HS-5 (cell line): ENCODE results near the gene ADAM33.

Experiments
- DNase-seq: peaks from one replicate; pipeline ENCODE4 v3.0.0-alpha.2; 2012; ENCODE audit warnings: low read depth

ADAM33 gene

GRCh38 chr20:3681931-3682781 lies at the start of gene ADAM33:
TSS of gene ADAM33 (minus strand) at chr20:3682010. CDS start at chr20:3682004, 6 bp downstream.
- no peak for DNase-seq

GRCh38 chr20:3730803-3731672 lies 49.2 kb upstream of the ADAM33 start:
- DNase-seq: no peak

- no peak for DNase-seq
These were observed 48.2 kb upstream of the ADAM33 start for GRCh38 chr20:3729811-3730540.

GRCh38 chr20:3729378-3729777 lies 47.6 kb upstream of the ADAM33 start:
- DNase-seq: no peak

- no peak for DNase-seq
These were observed 47.1 kb upstream of the ADAM33 start for GRCh38 chr20:3728876-3729275.

- no peak for DNase-seq
These were observed 46.5 kb upstream of the ADAM33 start for GRCh38 chr20:3728354-3728753.

- DNase-seq: peak; percentile 25
These were observed 45.7 kb upstream of the ADAM33 start for GRCh38 chr20:3727401-3728021.

- DNase-seq: no peak
These were observed 42.5 kb upstream of the ADAM33 start for GRCh38 chr20:3724356-3724755.

- DNase-seq: no peak
These were observed 41.5 kb upstream of the ADAM33 start for GRCh38 chr20:3723284-3723683.

GRCh38 chr20:3721912-3722311 lies 40.1 kb upstream of the ADAM33 start:
- DNase-seq: no peak

GRCh38 chr20:3720626-3721025 lies 38.8 kb upstream of the ADAM33 start:
- no peak for DNase-seq

- no peak for DNase-seq
These were observed 38.3 kb upstream of the ADAM33 start for GRCh38 chr20:3720068-3720467.

- no peak for DNase-seq
These were observed 37.2 kb upstream of the ADAM33 start for GRCh38 chr20:3719046-3719445.

GRCh38 chr20:3716195-3716834 lies 34.5 kb upstream of the ADAM33 start:
- DNase-seq: no peak

GRCh38 chr20:3714092-3714491 lies 32.3 kb upstream of the ADAM33 start:
- DNase-seq: no peak

GRCh38 chr20:3712279-3712873 lies 30.6 kb upstream of the ADAM33 start, which contains the start of gene SIGLEC1:
TSS of gene SIGLEC1 (minus strand) at chr20:3712600. CDS start at chr20:3707128, 5,472 bp downstream.
- DNase-seq: no peak

GRCh38 chr20:3711484-3711941 lies 29.7 kb upstream of the ADAM33 start:
- no peak for DNase-seq

- no peak for DNase-seq
These were observed 29.1 kb upstream of the ADAM33 start for GRCh38 chr20:3710703-3711483.

GRCh38 chr20:3710011-3710466 lies 28.2 kb upstream of the ADAM33 start:
- DNase-seq: no peak

- DNase-seq: no peak
These were observed 25.7 kb upstream of the ADAM33 start for GRCh38 chr20:3707508-3707899.
